ENCODE measurements around the gene CARMIL3.

Gene CARMIL3

GRCh38 chr14:24071836-24072430, 20.1 kb downstream of the CARMIL3 start:
- peaks cover 14% of the 10 kb centered on the region; the same call in 1 of the 2 replicates for H3K27me3 ChIP-seq (ENCODE audit: control insufficient read depth, insufficient read depth, low read length)
- no peaks in the 10 kb centered on the region for H3K4me1 ChIP-seq (ENCODE audit: control insufficient read depth, insufficient read depth, low read length)

GRCh38 chr14:24072436-24072835, 20.6 kb downstream of the CARMIL3 start:
- Histone ChIP-seq H3K4me3 (ENCODE audit: low read depth, low read length) (no peak overlapping the region), H3K27ac (ENCODE audit: low read depth, low read length) (no peak overlapping the region), H3K9me3 (ENCODE audit: control insufficient read depth, insufficient read depth, low read depth, low read length) (no peaks in the 10 kb centered on the region), H3K36me3 (ENCODE audit: control insufficient read depth, insufficient read depth, low read length) (no peaks in the 10 kb centered on the region), H3K27me3 (ENCODE audit: control insufficient read depth, insufficient read depth, low read length) (peaks cover 14% of the 10 kb centered on the region; the same call in 1 of the 2 replicates), H3K9ac (ENCODE audit: low read length) (no peak overlapping the region), H3K4me1 (ENCODE audit: control insufficient read depth, insufficient read depth, low read length) (no peaks in the 10 kb centered on the region)

More at GRCh38 chr14:24071836-24072430, 20.1 kb downstream of the CARMIL3 start:
- Histone ChIP-seq H3K36me3 (ENCODE audit: control insufficient read depth, insufficient read depth, low read length) (no peaks in the 10 kb centered on the region), H3K9me3 (ENCODE audit: control insufficient read depth, insufficient read depth, low read depth, low read length) (no peaks in the 10 kb centered on the region), H3K9ac (ENCODE audit: low read length) (no peak overlapping the region), H3K4me3 (ENCODE audit: low read depth, low read length) (no peak overlapping the region), H3K27ac (ENCODE audit: low read depth, low read length) (no peak overlapping the region)

- Histone ChIP-seq H3K9me3 (ENCODE audit: control insufficient read depth, insufficient read depth, low read depth, low read length) (no peaks in the 10 kb centered on the region), H3K9ac (ENCODE audit: low read length) (no peak overlapping the region), H3K27me3 (ENCODE audit: control insufficient read depth, insufficient read depth, low read length) (peaks cover 14% of the 10 kb centered on the region; the same call in 1 of the 2 replicates), H3K4me1 (ENCODE audit: control insufficient read depth, insufficient read depth, low read length) (no peaks in the 10 kb centered on the region; the same call in 1 of the 2 replicates), H3K36me3 (ENCODE audit: control insufficient read depth, insufficient read depth, low read length) (no peaks in the 10 kb centered on the region), H3K27ac (ENCODE audit: low read depth, low read length) (no peak overlapping the region), H3K4me3 (ENCODE audit: low read depth, low read length) (no peak overlapping the region)
These were observed 21.4 kb downstream of the CARMIL3 start for GRCh38 chr14:24072881-24073877.

GRCh38 chr14:24074625-24075484, 23.0 kb downstream of the CARMIL3 start:
- H3K9ac ChIP-seq (ENCODE audit: low read length) = no peak overlapping the region
- H3K27ac ChIP-seq (ENCODE audit: low read depth, low read length) = no peak overlapping the region
- H3K4me1 ChIP-seq (ENCODE audit: control insufficient read depth, insufficient read depth, low read length) = peaks cover 7% of the 10 kb centered on the region
- H3K4me3 ChIP-seq (ENCODE audit: low read depth, low read length) = no peak overlapping the region
- H3K9me3 ChIP-seq (ENCODE audit: control insufficient read depth, insufficient read depth, low read depth, low read length) = no peaks in the 10 kb centered on the region
- peaks cover 12% of the 10 kb centered on the region; the same call in 1 of the 2 replicates for H3K27me3 ChIP-seq (ENCODE audit: control insufficient read depth, insufficient read depth, low read length)
- H3K36me3 ChIP-seq (ENCODE audit: control insufficient read depth, insufficient read depth, low read length) = no peaks in the 10 kb centered on the region

- H3K9ac ChIP-seq (ENCODE audit: low read length) = no peak overlapping the region
- H3K4me1 ChIP-seq (ENCODE audit: control insufficient read depth, insufficient read depth, low read length) = peaks cover 15% of the 10 kb centered on the region
- no peaks in the 10 kb centered on the region for H3K36me3 ChIP-seq (ENCODE audit: control insufficient read depth, insufficient read depth, low read length)
- no peak overlapping the region for H3K27ac ChIP-seq (ENCODE audit: low read depth, low read length)
- H3K9me3 ChIP-seq (ENCODE audit: control insufficient read depth, insufficient read depth, low read depth, low read length) = no peaks in the 10 kb centered on the region
- peaks cover 8% of the 10 kb centered on the region; the same call in 1 of the 2 replicates for H3K27me3 ChIP-seq (ENCODE audit: control insufficient read depth, insufficient read depth, low read length)
- no peak overlapping the region for H3K4me3 ChIP-seq (ENCODE audit: low read depth, low read length)
These were observed 23.9 kb downstream of the CARMIL3 start for GRCh38 chr14:24075485-24076301.

GRCh38 chr14:24076302-24076601, 24.4 kb downstream of the CARMIL3 start:
- Histone ChIP-seq H3K36me3 (ENCODE audit: control insufficient read depth, insufficient read depth, low read length) (no peaks in the 10 kb centered on the region), H3K9ac (ENCODE audit: low read length) (no peak overlapping the region), H3K4me3 (ENCODE audit: low read depth, low read length) (no peak overlapping the region), H3K27me3 (ENCODE audit: control insufficient read depth, insufficient read depth, low read length) (peaks cover 5% of the 10 kb centered on the region; the same call in 1 of the 2 replicates), H3K9me3 (ENCODE audit: control insufficient read depth, insufficient read depth, low read depth, low read length) (no peaks in the 10 kb centered on the region), H3K27ac (ENCODE audit: low read depth, low read length) (no peak overlapping the region), H3K4me1 (ENCODE audit: control insufficient read depth, insufficient read depth, low read length) (peaks cover 17% of the 10 kb centered on the region)

- Histone ChIP-seq H3K9me3 (ENCODE audit: control insufficient read depth, insufficient read depth, low read depth, low read length) (no peaks in the 10 kb centered on the region), H3K36me3 (ENCODE audit: control insufficient read depth, insufficient read depth, low read length) (no peaks in the 10 kb centered on the region), H3K9ac (ENCODE audit: low read length) (no peak overlapping the region), H3K27ac (ENCODE audit: low read depth, low read length) (no peak overlapping the region), H3K27me3 (ENCODE audit: control insufficient read depth, insufficient read depth, low read length) (peaks cover 10% of the 10 kb centered on the region), H3K4me1 (ENCODE audit: control insufficient read depth, insufficient read depth, low read length) (peaks cover 22% of the 10 kb centered on the region), H3K4me3 (ENCODE audit: low read depth, low read length) (no peak overlapping the region)
These were observed 25.3 kb downstream of the CARMIL3 start for GRCh38 chr14:24077086-24077485.

- no peak overlapping the region for H3K4me3 ChIP-seq (ENCODE audit: low read depth, low read length)
- no peak overlapping the region for H3K27ac ChIP-seq (ENCODE audit: low read depth, low read length)
- peaks cover 21% of the 10 kb centered on the region for H3K27me3 ChIP-seq (ENCODE audit: control insufficient read depth, insufficient read depth, low read length)
- no peak overlapping the region for H3K9ac ChIP-seq (ENCODE audit: low read length)
- no peaks in the 10 kb centered on the region for H3K9me3 ChIP-seq (ENCODE audit: control insufficient read depth, insufficient read depth, low read depth, low read length)
- no peaks in the 10 kb centered on the region for H3K36me3 ChIP-seq (ENCODE audit: control insufficient read depth, insufficient read depth, low read length)
- H3K4me1 ChIP-seq (ENCODE audit: control insufficient read depth, insufficient read depth, low read length) = peaks cover 25% of the 10 kb centered on the region
These were observed 26.3 kb downstream of the CARMIL3 start for GRCh38 chr14:24078146-24078545.

GRCh38 chr14:24079491-24080141, 27.8 kb downstream of the CARMIL3 start:
- Histone ChIP-seq H3K4me3 (ENCODE audit: low read depth, low read length) (no peak overlapping the region), H3K27me3 (ENCODE audit: control insufficient read depth, insufficient read depth, low read length) (peaks cover 36% of the 10 kb centered on the region), H3K9me3 (ENCODE audit: control insufficient read depth, insufficient read depth, low read depth, low read length) (no peaks in the 10 kb centered on the region), H3K36me3 (ENCODE audit: control insufficient read depth, insufficient read depth, low read length) (no peaks in the 10 kb centered on the region), H3K4me1 (ENCODE audit: control insufficient read depth, insufficient read depth, low read length) (peaks cover 25% of the 10 kb centered on the region), H3K9ac (ENCODE audit: low read length) (no peak overlapping the region), H3K27ac (ENCODE audit: low read depth, low read length) (no peak overlapping the region)

- Histone ChIP-seq H3K36me3 (ENCODE audit: control insufficient read depth, insufficient read depth, low read length) (no peaks in the 10 kb centered on the region), H3K4me1 (ENCODE audit: control insufficient read depth, insufficient read depth, low read length) (peaks cover 25% of the 10 kb centered on the region), H3K27me3 (ENCODE audit: control insufficient read depth, insufficient read depth, low read length) (peaks cover 37% of the 10 kb centered on the region), H3K27ac (ENCODE audit: low read depth, low read length) (no peak overlapping the region), H3K9ac (ENCODE audit: low read length) (no peak overlapping the region), H3K9me3 (ENCODE audit: control insufficient read depth, insufficient read depth, low read depth, low read length) (no peaks in the 10 kb centered on the region), H3K4me3 (ENCODE audit: low read depth, low read length) (no peak overlapping the region)
These were observed 28.3 kb downstream of the CARMIL3 start for GRCh38 chr14:24080142-24080530.
